Body of pancreas (tissue), 4 donors: Measurements from ENCODE around the gene SRPK3. TPM values are rescaled to one million over a fixed set of nuclear protein-coding genes. Genes with fewer than 3 reads are reported as not detected.
A peak's percentile ranks its signal among the peaks of the same experiment; 100 is the strongest.

Experiments used
- ATAC-seq: fragments of 150-250 bp; one replicate; pipeline ENCODE4 v1.9.1; 2016
- DNase-seq, 4 donors: peaks; one replicate each; pipeline ENCODE4 v3.0.0-alpha.2; 2019
- H3K27ac ChIP-seq, 4 donors: fragments of 200-600 bp; sonication (generic); 1 replicate in 3 of 4; 2 replicates in 1 of 4; pipeline versions ENCODE4 v1.5.1 to v1.6.1; 2016 to 2019; ENCODE audit warnings: mild to moderate bottlenecking in 1 of 4, mixed read lengths in 1 of 4, moderate library complexity in 1 of 4
- H3K27me3 ChIP-seq, 2 donors: fragments of 200-600 bp; sonication (generic); one replicate each; pipeline ENCODE4 v1.6.0; 2016; ENCODE audit warnings: mild to moderate bottlenecking in 1 of 2
- H3K36me3 ChIP-seq, 2 donors: fragments of 200-600 bp; sonication (generic); replicated peaks in 1 of 2; 2 replicates each; pipeline ENCODE4 v1.5.1; 2016; ENCODE audit warnings: low read depth in 2 of 2; ENCODE audit not compliant: insufficient read depth in 1 of 2
- H3K4me1 ChIP-seq: fragments of 200-600 bp; sonication (generic); one replicate; pipeline ENCODE4 v1.6.0; 2016
- H3K4me3 ChIP-seq, 2 donors: fragments of 200-600 bp; sonication (generic); 1 replicate in 1 of 2; 2 replicates in 1 of 2; pipeline ENCODE4 v1.5.1; 2016 to 2019
- H3K9me3 ChIP-seq, 3 donors: fragments of 200-600 bp; sonication (generic); 1 replicate in 2 of 3; 2 replicates in 1 of 3; pipeline ENCODE4 v1.5.1; 2016
- POLR2A ChIP-seq, 3 donors: fragments of 450-650 bp; IDR thresholded peaks; one replicate each; pipeline ENCODE4 v1.6.1; 2016; ENCODE audit warnings: antibody characterized with exemption in 3 of 3, mild to moderate bottlenecking in 2 of 3
- WGBS, 2 donors: methylation state at CpG; one replicate each; pipeline ENCODE4 v1.1.5; 2017; 5-methylcytosine and 5-hydroxymethylcytosine counted together
- intact Hi-C: fragments of 100-400 bp; cut with DNase I; formaldehyde crosslinking; loops from one replicate; pipeline ENCODE4 v1.15.1; 2023
- total RNA-seq, 2 donors: library from RNA; depleted of rRNA; stranded (reverse); fragments of >200 nt; gene quantifications; one replicate each; pipeline ENCODE4 v1.1.0, GENCODE V29; 2016
- TF ChIP-seq, protein P1 (sequence below), 7 experiments: fragments of 450-650 bp in 4 of 7; fragments of 200-600 bp in 3 of 7; sonication (generic) in 3 of 7; IDR thresholded peaks; one replicate each; pipeline ENCODE4 v1.5.1; 2016 to 2019; ENCODE audit warnings: antibody characterized with exemption in 7 of 7

Gene SRPK3
- total RNA-seq, 2 donors from 2014 or later: not detected

DNA sequence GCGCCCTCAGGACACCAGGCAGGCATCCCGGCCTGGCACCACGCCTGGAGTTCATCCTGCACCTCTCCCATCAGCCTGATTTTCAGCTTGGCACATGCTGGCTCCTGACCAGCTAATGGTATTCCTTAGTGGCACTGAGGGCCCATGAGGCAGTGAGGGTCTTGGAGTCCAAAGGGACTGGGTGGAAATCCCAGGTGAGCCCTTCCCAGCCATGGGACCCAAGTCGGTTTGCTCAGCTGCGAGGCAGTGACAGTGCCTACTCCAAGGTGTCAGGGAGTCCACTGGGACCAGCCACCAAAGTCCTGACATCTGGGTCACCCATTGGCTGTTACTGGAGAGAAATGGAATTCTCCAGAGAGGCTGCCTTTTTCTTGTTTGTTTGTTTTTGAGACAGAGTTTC is 18.5 kb downstream of the SRPK3 start:
- Histone ChIP-seq H3K9me3 (no peaks in the 10 kb centered on the region), H3K36me3 (no peaks in the 10 kb centered on the region), H3K27me3 (no peaks in the 10 kb centered on the region), H3K27ac (peak overlapping the region in 1 of 4 donors; percentile 1), H3K4me3 (no peak overlapping the region), H3K4me1 (peaks cover 36% of the 10 kb centered on the region)
- DNase-seq: peak; percentile 28 to 66 (median 40)
- WGBS, 2 donors: 78% methylated on average over 2 of the region's 5 CpGs; no CpG with 5 or more reads in 1 of the 2 donors
- no peak for TF ChIP-seq POLR2A (IDR thresholded peaks at IDR 0.05)
- TF ChIP-seq, protein P1, sequence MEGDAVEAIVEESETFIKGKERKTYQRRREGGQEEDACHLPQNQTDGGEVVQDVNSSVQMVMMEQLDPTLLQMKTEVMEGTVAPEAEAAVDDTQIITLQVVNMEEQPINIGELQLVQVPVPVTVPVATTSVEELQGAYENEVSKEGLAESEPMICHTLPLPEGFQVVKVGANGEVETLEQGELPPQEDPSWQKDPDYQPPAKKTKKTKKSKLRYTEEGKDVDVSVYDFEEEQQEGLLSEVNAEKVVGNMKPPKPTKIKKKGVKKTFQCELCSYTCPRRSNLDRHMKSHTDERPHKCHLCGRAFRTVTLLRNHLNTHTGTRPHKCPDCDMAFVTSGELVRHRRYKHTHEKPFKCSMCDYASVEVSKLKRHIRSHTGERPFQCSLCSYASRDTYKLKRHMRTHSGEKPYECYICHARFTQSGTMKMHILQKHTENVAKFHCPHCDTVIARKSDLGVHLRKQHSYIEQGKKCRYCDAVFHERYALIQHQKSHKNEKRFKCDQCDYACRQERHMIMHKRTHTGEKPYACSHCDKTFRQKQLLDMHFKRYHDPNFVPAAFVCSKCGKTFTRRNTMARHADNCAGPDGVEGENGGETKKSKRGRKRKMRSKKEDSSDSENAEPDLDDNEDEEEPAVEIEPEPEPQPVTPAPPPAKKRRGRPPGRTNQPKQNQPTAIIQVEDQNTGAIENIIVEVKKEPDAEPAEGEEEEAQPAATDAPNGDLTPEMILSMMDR (IDR thresholded peaks at IDR 0.05): no peak
- intact Hi-C loops: no loop called here
- no peak for ATAC-seq

DNA sequence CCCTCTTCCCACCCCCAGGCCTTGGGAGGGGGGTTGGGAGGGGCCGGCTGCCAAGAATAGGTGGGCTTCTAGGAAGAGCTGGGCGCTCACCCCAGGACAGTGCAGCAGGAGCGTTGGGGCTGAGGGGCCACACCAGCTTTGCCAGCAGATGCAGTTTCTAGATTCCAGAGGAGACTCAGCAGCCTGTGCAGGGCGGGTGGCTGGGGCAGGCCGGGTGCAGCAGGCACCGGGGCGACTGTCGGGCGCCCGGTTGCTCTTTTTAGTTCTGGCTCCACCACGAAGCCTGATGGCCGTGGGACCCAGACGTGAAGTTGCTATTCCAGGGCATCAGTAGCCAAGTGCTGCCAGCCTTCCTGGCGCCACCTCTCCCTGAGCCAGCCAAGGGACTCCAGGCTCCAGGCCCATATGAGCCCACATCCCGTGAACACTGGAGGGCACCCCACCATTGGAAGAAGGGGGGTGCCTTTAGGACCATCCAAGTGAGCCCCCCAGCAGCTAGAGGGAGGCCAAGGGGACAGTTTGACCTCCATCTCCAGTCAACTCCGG is 19.4 kb downstream of the SRPK3 start:
- WGBS, 2 donors: 78% methylated on average over 8 of the region's 16 CpGs; no CpG with 5 or more reads in 1 of the 2 donors
- H3K9me3 ChIP-seq: no peaks in the 10 kb centered on the region
- H3K27me3 ChIP-seq: no peaks in the 10 kb centered on the region
- TF ChIP-seq, protein P1 (IDR thresholded peaks at IDR 0.05): no peak
- no peak for TF ChIP-seq POLR2A (IDR thresholded peaks at IDR 0.05)
- no peak overlapping the region for H3K27ac ChIP-seq
- intact Hi-C loops: no loop called here
- no peak overlapping the region for H3K4me3 ChIP-seq
- ATAC-seq: no peak
- peaks cover 35% of the 10 kb centered on the region for H3K4me1 ChIP-seq
- no peaks in the 10 kb centered on the region for H3K36me3 ChIP-seq
- DNase-seq: no peak

DNA sequence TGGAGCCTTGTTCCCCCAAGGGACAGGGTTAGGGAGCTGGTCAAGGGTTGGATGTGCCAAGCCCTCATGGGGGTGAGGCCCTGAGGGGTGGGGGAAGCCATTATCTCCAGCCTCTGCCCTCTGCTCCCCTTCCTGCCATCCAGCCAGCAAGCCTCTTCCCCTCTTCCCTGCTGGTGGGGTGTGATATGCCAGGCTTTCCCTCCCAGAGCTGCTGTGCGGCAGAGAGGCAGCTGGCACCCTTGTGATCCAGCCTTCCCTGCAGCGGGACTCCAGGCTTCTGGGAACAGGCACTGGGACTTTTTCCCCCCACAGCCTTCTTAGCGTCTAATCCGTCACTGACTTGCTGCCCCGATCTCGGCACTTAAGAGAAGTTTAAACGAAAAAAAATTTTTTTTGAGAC is 19.9 kb downstream of the SRPK3 start:
- 77 to 81% methylated on average over 7 of the region's 7 CpGs for WGBS, 2 donors
- Histone ChIP-seq H3K36me3 (no peaks in the 10 kb centered on the region), H3K27ac (no peak overlapping the region), H3K4me1 (peaks cover 30% of the 10 kb centered on the region), H3K9me3 (no peaks in the 10 kb centered on the region), H3K27me3 (no peaks in the 10 kb centered on the region), H3K4me3 (no peak overlapping the region)
- TF ChIP-seq, protein P1 (IDR thresholded peaks at IDR 0.05): no peak
- TF ChIP-seq POLR2A (IDR thresholded peaks at IDR 0.05): no peak
- intact Hi-C loops: no loop called here
- ATAC-seq (no peak), DNase-seq (no peak)

DNA sequence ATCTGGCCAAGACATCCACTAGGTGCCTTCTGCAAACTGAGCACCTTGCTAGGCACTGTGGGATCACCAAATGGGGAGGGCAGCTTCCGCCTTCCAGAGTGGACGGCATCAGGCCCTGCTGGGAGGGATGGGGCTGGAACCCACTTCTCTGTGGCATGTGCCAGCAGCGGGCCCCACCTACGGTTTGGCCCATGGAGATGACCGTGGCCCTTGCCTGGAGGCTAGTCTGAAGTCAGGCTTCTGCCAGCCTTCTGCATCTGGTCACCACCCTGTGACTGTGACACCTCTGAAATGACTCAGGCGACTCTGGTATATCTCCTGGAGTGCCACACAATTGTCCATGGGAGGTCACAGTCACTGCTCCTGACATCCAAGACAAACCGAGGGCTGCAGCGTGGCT is 20.8 kb downstream of the SRPK3 start:
- Histone ChIP-seq H3K27ac (no peak overlapping the region), H3K27me3 (no peaks in the 10 kb centered on the region), H3K9me3 (no peaks in the 10 kb centered on the region), H3K4me3 (no peak overlapping the region), H3K36me3 (no peaks in the 10 kb centered on the region), H3K4me1 (peaks cover 21% of the 10 kb centered on the region)
- DNase-seq (no peak), ATAC-seq (no peak)
- TF ChIP-seq POLR2A (IDR thresholded peaks at IDR 0.05): no peak
- TF ChIP-seq, protein P1 (IDR thresholded peaks at IDR 0.05): no peak
- WGBS, 2 donors: 81 to 100% methylated on average over 1 to 5 of the region's 8 CpGs
- intact Hi-C loops: no loop called here

DNA sequence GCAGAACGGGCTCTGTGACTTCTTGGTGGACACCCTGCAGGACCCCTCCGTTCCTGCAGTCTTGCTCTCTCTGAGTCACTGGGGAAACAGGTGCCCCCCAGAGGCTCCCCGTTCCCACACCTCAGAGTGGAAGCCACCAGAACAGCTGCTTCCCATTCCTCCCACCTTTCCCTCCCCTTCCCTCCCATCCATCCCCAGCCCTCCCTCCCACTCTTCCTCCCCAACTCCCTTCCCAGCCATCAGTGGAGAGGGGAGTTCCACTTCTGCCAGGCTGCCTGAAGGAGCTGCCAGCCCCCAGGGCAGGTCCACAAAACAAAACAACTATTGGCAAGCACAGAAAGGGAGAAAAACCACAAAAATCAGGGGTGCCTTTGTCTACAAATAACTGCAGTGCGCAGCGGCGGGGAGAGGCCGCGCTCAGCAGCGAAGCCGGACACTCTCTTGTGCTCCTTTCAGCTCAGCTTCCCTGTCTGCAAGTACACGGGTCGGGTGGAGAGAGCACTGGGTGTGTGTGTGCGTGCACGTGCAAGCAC is 21.7 kb downstream of the SRPK3 start:
- Histone ChIP-seq H3K4me1 (peaks cover 12% of the 10 kb centered on the region), H3K27ac (no peak overlapping the region), H3K4me3 (no peak overlapping the region), H3K9me3 (no peaks in the 10 kb centered on the region), H3K27me3 (no peaks in the 10 kb centered on the region), H3K36me3 (no peaks in the 10 kb centered on the region)
- ATAC-seq (no peak), DNase-seq (no peak)
- intact Hi-C loops: no loop called here
- 40 to 59% methylated on average over 1 to 13 of the region's 14 CpGs for WGBS, 2 donors
- TF ChIP-seq POLR2A (IDR thresholded peaks at IDR 0.05): no peak
- TF ChIP-seq, protein P1 (IDR thresholded peaks at IDR 0.05): no peak
